HG03103 (cell line): Measurements from ENCODE around the gene TBC1D7.
A peak's percentile ranks its signal among the peaks of the same experiment; 100 is the strongest.
"Not testable (repeated sequence)": the region's sequence is repeated elsewhere in the genome, so short reads cannot be mapped to it uniquely, and the experiment has no call there.

ENCODE experiments used
- ATAC-seq: cut with Tn5 transposase; IDR thresholded peaks from one replicate; pipeline ENCODE4 v1.9.1; 2021; ENCODE audit warnings: low read depth; ENCODE audit not compliant: unreplicated experiment

TBC1D7 gene

GRCh38 chr6:13326031-13326586 lies 2.2 kb downstream of the TBC1D7 start:
- not testable (repeated sequence) for ATAC-seq

- ATAC-seq = no peak
These were observed 8.3 kb downstream of the TBC1D7 start for GRCh38 chr6:13319891-13320564.

DNA sequence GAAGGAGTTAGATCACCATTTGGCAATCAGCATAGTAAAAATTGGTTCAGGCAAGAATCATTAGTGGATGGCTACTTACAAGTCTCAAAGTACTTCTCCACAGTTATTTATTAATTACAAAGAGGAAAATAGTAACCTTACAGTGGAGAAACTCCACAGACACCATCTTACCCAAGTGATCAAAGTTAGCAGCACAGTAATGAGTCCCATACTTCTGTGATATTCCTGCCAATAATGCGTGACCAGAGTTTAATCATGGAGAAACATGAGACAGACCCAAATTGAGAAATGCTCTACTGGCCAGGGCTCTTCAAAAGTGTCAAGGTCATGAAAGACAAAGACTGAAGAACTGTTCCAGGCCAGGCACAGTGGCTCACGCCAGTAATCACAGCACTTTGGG lies 9.5 kb downstream of the TBC1D7 start:
- ATAC-seq = no peak

GRCh38 chr6:13315896-13316295 lies 12.4 kb downstream of the TBC1D7 start:
- no peak for ATAC-seq

DNA sequence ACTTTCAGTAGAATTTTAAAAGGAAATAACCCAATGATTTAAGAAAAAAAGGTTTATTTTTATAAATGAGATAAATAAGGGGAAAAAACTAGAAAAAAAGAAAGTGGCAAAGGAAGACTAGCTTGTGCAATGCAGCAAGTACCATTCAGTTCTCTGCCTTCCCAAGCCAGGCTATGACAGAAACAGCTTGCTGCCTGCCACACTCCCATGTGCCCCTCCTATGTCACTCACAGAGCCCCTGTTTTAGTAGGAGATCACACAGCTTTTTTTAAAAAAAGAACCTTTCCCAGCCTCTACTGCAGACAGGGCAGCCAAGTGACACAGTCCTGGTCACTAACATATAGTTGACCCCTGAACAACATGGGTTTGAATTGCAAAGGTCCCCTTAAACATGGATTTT lies 13.5 kb downstream of the TBC1D7 start:
- no peak for ATAC-seq

GRCh38 chr6:13311155-13311554 lies 17.2 kb downstream of the TBC1D7 start:
- ATAC-seq = no peak

- ATAC-seq = no peak
These were observed 20.0 kb downstream of the TBC1D7 start for GRCh38 chr6:13308332-13308731.

DNA sequence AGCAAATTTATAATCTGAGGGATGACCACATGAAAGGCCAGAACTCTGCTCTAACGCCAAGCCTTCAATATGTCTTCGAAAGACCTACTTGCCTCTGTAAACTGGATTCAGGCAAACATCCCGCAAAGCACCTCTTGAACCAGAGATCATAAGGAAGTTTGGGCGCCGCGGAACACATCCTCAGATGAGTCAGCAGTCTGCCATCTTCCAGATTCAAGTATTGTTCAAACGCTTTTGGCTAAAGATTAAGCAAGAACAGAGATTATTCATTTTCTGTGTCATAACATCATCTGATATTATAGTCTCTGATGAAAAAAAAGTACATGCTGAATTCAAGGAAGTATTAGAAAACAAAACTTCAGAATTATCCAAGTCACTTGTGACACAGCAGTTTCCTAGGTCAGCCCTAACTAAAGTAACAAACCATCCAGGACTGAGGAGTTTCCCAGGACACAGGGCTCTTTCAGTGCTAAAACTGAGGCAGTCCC lies 20.8 kb downstream of the TBC1D7 start:
- ATAC-seq = no peak

GRCh38 chr6:13305791-13306190 lies 22.5 kb downstream of the TBC1D7 start:
- ATAC-seq = no peak

- no peak for ATAC-seq
These were observed 23.0 kb downstream of the TBC1D7 start for GRCh38 chr6:13305288-13305687.

- peak; percentile 38 for ATAC-seq
These were observed 23.6 kb downstream of the TBC1D7 start for GRCh38 chr6:13304580-13305260.

DNA sequence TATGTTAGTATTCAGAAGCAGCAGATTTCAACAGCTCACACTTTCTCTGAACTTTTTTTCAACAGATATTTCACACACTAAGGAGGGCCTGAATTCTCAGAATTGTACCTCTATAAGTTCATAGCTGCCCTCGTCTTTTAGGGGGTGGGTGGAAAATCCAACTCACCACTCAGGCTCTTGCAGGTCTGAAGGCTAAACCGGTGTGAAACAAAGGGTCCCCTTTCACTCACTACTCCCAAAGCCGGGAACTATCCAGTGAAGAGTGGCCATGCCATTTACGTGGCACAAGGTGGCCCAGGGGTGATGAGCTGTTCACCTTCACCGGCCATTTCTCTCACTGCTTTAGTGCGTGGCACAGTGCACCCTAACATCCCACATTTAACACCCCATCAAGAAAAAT lies 24.2 kb downstream of the TBC1D7 start:
- no peak for ATAC-seq

GRCh38 chr6:13303668-13304017 lies 24.7 kb downstream of the TBC1D7 start:
- ATAC-seq = peak; percentile 52

- ATAC-seq = peak; percentile 67
These were observed 25.3 kb downstream of the TBC1D7 start for GRCh38 chr6:13302751-13303667.

- ATAC-seq = no peak
These were observed 26.0 kb downstream of the TBC1D7 start for GRCh38 chr6:13302291-13302690.

GRCh38 chr6:13300643-13301590 lies 27.4 kb downstream of the TBC1D7 start:
- no peak for ATAC-seq

GRCh38 chr6:13299918-13300317 lies 28.4 kb downstream of the TBC1D7 start:
- no peak for ATAC-seq

DNA sequence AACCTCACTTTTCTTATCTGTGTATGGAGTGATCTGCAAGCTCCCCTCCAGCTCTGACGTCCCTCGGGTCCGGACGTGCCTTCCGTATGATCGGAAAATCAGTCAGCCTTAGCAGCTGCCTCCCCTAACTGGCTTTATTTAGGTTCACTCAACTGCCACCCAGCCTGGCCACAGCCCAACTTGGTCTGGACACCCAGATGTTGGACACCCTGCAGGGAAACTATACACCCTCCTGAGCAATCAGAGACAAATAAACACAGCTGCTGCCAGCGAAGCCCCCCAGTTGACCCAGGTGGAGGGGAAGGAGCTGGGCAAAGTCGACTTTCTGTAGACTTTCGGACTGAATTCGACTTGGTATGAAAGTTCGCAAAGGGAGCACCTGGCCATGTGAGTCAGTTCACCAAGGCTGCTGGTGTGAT lies 28.9 kb downstream of the TBC1D7 start:
- no peak for ATAC-seq

DNA sequence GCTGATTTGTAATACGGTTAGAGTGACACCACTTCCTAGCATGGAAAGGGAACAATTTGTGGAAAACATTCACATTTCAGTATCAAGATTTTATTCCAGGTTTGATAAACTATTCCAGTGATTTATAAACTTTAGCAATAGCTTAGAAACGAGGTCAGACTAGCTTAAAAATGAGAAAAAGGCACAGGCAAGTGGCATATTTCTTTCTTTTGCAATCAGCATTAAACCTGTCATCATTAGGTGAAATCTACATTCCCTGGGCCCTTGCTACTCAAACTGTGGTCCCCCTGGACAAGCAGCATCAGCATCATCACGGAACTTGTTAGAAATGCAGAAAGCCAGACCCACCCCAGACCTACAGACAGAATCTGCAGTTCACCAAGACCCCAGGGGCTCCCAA lies 29.9 kb downstream of the TBC1D7 start:
- ATAC-seq = no peak

GRCh38 chr6:13297391-13297790 lies 30.9 kb downstream of the TBC1D7 start:
- no peak for ATAC-seq
